Type B pancreatic cell (in vitro differentiated cells): Measurements from ENCODE around the gene ZNF32. TPM values are rescaled to one million over a fixed set of nuclear protein-coding genes. Genes with fewer than 3 reads are reported as not detected.

Experiments used
- DNase-seq: peaks from one replicate; pipeline ENCODE4 v3.0.0; 2021; ENCODE audit warnings: mixed read lengths; ENCODE audit not compliant: unreplicated experiment; ENCODE audit errors: extremely low spot score
- H3K27ac Mint-ChIP-seq: 2 replicates; pipeline ENCODE4 v1.8.0; 2021; ENCODE audit warnings: mild to moderate bottlenecking, mixed read lengths
- H3K27me3 Mint-ChIP-seq: 2 replicates; pipeline ENCODE4 v1.8.0; 2021; ENCODE audit warnings: mixed read lengths
- H3K36me3 Mint-ChIP-seq: 2 replicates; pipeline ENCODE4 v1.8.0; 2021; ENCODE audit warnings: mixed read lengths
- H3K4me1 Mint-ChIP-seq: one replicate; pipeline ENCODE4 v1.8.0; 2021; ENCODE audit warnings: mixed read lengths; ENCODE audit not compliant: unreplicated experiment
- H3K4me3 Mint-ChIP-seq: 2 replicates; pipeline ENCODE4 v1.8.0; 2021; ENCODE audit warnings: mild to moderate bottlenecking, mixed read lengths
- H3K9me3 Mint-ChIP-seq: 2 replicates; pipeline ENCODE4 v1.8.0; 2021; ENCODE audit warnings: mixed read lengths
- total RNA-seq: library from RNA; stranded (reverse); gene quantifications from 2 replicates; pipeline ENCODE4 v1.2.1, GENCODE V29; 2021; ENCODE audit warnings: low replicate concordance
- TF ChIP-seq, protein P1 (sequence below): fragments of 200-600 bp; sonication (generic); conservative IDR thresholded peaks from 2 replicates; pipeline ENCODE4 v1.5.0; 2021; ENCODE audit warnings: antibody characterized with exemption, mild to moderate bottlenecking

ZNF32 gene
- total RNA-seq, 1 donor from 2014 or later = 41.8 TPM

GRCh38 chr10:43598446-43598845 is 50.2 kb downstream of the ZNF32 start:
- Mint-ChIP-seq H3K27me3 (peaks cover 22% of the 10 kb centered on the region), H3K4me3 (no peak overlapping the region), H3K36me3 (no peaks in the 10 kb centered on the region), H3K27ac (no peak overlapping the region), H3K9me3 (no peaks in the 10 kb centered on the region), H3K4me1 (peaks cover 10% of the 10 kb centered on the region)
- TF ChIP-seq, protein P1, sequence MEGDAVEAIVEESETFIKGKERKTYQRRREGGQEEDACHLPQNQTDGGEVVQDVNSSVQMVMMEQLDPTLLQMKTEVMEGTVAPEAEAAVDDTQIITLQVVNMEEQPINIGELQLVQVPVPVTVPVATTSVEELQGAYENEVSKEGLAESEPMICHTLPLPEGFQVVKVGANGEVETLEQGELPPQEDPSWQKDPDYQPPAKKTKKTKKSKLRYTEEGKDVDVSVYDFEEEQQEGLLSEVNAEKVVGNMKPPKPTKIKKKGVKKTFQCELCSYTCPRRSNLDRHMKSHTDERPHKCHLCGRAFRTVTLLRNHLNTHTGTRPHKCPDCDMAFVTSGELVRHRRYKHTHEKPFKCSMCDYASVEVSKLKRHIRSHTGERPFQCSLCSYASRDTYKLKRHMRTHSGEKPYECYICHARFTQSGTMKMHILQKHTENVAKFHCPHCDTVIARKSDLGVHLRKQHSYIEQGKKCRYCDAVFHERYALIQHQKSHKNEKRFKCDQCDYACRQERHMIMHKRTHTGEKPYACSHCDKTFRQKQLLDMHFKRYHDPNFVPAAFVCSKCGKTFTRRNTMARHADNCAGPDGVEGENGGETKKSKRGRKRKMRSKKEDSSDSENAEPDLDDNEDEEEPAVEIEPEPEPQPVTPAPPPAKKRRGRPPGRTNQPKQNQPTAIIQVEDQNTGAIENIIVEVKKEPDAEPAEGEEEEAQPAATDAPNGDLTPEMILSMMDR = no peak
- no peak for DNase-seq

DNA sequence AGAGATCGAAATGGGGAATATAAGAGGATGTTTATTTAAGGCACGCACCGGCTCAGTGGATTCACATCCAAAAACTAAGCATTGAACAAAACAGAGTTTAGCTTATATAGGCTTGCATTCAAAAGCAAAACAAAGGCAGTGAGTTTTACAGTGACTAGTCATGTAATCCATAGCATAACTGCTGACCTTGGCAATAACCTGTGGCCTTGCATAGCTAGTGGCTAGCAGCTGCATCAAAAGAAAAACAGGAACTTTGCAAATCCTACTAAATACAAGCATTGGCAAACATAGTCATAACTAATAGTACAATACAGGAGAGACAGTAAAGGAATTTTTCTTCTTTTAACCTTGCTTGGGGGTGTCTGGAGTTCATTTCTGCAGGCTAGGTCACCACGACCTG is 52.1 kb downstream of the ZNF32 start:
- Mint-ChIP-seq H3K27ac (no peak overlapping the region), H3K27me3 (peaks cover 21% of the 10 kb centered on the region), H3K9me3 (no peaks in the 10 kb centered on the region), H3K4me3 (no peak overlapping the region), H3K36me3 (no peaks in the 10 kb centered on the region), H3K4me1 (peaks cover 10% of the 10 kb centered on the region)
- no peak for DNase-seq
- TF ChIP-seq, protein P1 = no peak

GRCh38 chr10:43595739-43596298 is 52.9 kb downstream of the ZNF32 start:
- Mint-ChIP-seq H3K27ac (no peak overlapping the region), H3K27me3 (peaks cover 18% of the 10 kb centered on the region), H3K9me3 (no peaks in the 10 kb centered on the region), H3K4me3 (no peak overlapping the region), H3K36me3 (no peaks in the 10 kb centered on the region), H3K4me1 (peaks cover 10% of the 10 kb centered on the region)
- TF ChIP-seq, protein P1 = no peak
- no peak for DNase-seq

DNA sequence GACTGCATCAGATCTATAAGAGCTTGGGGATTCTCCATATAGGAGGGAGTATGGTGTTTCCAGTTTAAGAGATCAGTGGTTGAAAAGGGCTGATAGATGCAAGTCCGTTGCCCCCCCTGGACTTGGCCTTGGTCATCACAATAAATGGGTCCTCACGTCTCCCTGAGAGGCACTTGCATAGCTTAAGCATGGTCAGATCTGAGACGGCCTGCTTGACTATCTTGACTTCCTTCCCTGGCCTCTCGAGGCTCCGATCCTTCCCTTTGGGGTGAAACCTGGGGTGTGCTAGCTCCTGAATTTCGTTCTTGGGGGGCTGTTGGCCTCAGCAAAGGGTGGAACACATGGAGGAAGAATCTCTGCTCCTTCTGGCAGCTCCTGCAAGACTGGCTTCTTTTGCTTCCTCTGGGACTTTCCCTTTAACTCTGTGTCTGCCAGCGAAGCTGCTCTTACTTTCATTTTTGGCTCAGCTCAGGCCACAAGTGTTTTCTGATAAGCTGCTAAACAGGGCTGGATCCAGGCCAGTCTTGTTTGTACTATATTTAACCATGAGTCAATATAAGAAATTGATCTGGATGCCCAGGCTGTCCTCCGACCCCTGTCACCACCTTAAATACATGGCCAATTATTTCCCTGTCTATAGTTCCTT is 53.6 kb downstream of the ZNF32 start:
- Mint-ChIP-seq H3K4me1 (peaks cover 10% of the 10 kb centered on the region), H3K27ac (no peak overlapping the region), H3K27me3 (peaks cover 19% of the 10 kb centered on the region), H3K36me3 (no peaks in the 10 kb centered on the region), H3K9me3 (no peaks in the 10 kb centered on the region), H3K4me3 (no peak overlapping the region)
- DNase-seq = no peak
- TF ChIP-seq, protein P1 = no peak

Other genes with a start within 250 kb of the ZNF32 start
- 220 and 287 TPM in 2 replicates for gene HNRNPF, start 239.7 kb downstream of the ZNF32 start, total RNA-seq
- gene ZNF487, start 211.8 kb downstream of the ZNF32 start, total RNA-seq = 3.5 and 6.4 TPM in 2 replicates
- 2.4 and 9.2 TPM in 2 replicates for gene ZNF239, start 74.3 kb downstream of the ZNF32 start, total RNA-seq
- 3.5 and 6.7 TPM in 2 replicates for gene ZNF485, start 42.4 kb downstream of the ZNF32 start, total RNA-seq